COR-L47 (cell line): Measurements from ENCODE around the gene TAF4.

ENCODE experiments used
- DNase-seq: peaks from one replicate; lab custom pipeline; 2025; lab: John Stamatoyannopoulos, UW

Gene TAF4

GRCh38 chr20:61941721-61942405 is 123.8 kb downstream of the TAF4 start:
- DNase-seq = no peak

- DNase-seq = no peak
Measured at GRCh38 chr20:61940976-61941720, 124.5 kb downstream of the TAF4 start.

GRCh38 chr20:61940491-61940890 is 125.2 kb downstream of the TAF4 start:
- DNase-seq = no peak

GRCh38 chr20:61939691-61940360 is 125.9 kb downstream of the TAF4 start:
- no peak for DNase-seq

GRCh38 chr20:61938839-61939690 is 126.6 kb downstream of the TAF4 start:
- DNase-seq = no peak

- DNase-seq = no peak
Measured at GRCh38 chr20:61937963-61938838, 127.5 kb downstream of the TAF4 start.

- DNase-seq = no peak
Measured at GRCh38 chr20:61937146-61937962, 128.3 kb downstream of the TAF4 start.

GRCh38 chr20:61936701-61937131 is 129.0 kb downstream of the TAF4 start:
- DNase-seq = no peak

- DNase-seq = no peak
Measured at GRCh38 chr20:61935926-61936700, 129.6 kb downstream of the TAF4 start.

GRCh38 chr20:61934716-61935530 is 130.8 kb downstream of the TAF4 start:
- DNase-seq = no peak

- no peak for DNase-seq
Measured at GRCh38 chr20:61933951-61934715, 131.5 kb downstream of the TAF4 start.

- no peak for DNase-seq
Measured at GRCh38 chr20:61933481-61933950, 132.2 kb downstream of the TAF4 start.

- DNase-seq = no peak
Measured at GRCh38 chr20:61932711-61933480, 132.8 kb downstream of the TAF4 start.

- DNase-seq = no peak
Measured at GRCh38 chr20:61932199-61932592, 133.5 kb downstream of the TAF4 start.

- DNase-seq = no peak
Measured at GRCh38 chr20:61931476-61932198, 134.0 kb downstream of the TAF4 start.
